ENCODE results near the gene MYO3A. TPM values are rescaled to one million over a fixed set of nuclear protein-coding genes. Genes with fewer than 3 reads are reported as not detected.

The MYO3A gene
- total RNA-seq, 4 donors from 2014 or later = 0.35 to 3.1 (median 1.9) TPM

GRCh38 chr10:25896421-25896820, 37.6 kb upstream of the MYO3A start:
- H3K27me3 ChIP-seq = no peaks in the 10 kb centered on the region
- no peaks in the 10 kb centered on the region for H3K9me3 ChIP-seq
- 26 to 41% methylated on average over 3 of the region's 3 CpGs for WGBS, 2 donors
- intact Hi-C loops (cut with DNase I) = no loop called here
- DNase-seq = no peak
- no peak overlapping the region for H3K27ac ChIP-seq
- TF ChIP-seq CTCF (IDR thresholded peaks at IDR 0.05) (no peak), POLR2A (IDR thresholded peaks at IDR 0.05) (no peak)
- H3K36me3 ChIP-seq = no peaks in the 10 kb centered on the region
- no peak overlapping the region for H3K4me3 ChIP-seq
- H3K4me1 ChIP-seq = no peaks in the 10 kb centered on the region

- H3K4me1 ChIP-seq = no peaks in the 10 kb centered on the region
- WGBS, 2 donors = 47 to 74% methylated on average over 3 of the region's 3 CpGs
- TF ChIP-seq CTCF (IDR thresholded peaks at IDR 0.05) (no peak), POLR2A (IDR thresholded peaks at IDR 0.05) (no peak)
- no peak for DNase-seq
- intact Hi-C loops (cut with DNase I) = no loop called here
- no peak overlapping the region for H3K27ac ChIP-seq
- H3K9me3 ChIP-seq = no peaks in the 10 kb centered on the region
- no peaks in the 10 kb centered on the region for H3K27me3 ChIP-seq
- no peaks in the 10 kb centered on the region for H3K36me3 ChIP-seq
- no peak overlapping the region for H3K4me3 ChIP-seq
These were observed 34.7 kb upstream of the MYO3A start for GRCh38 chr10:25899304-25899703.

GRCh38 chr10:25901199-25901598, 32.8 kb upstream of the MYO3A start:
- TF ChIP-seq CTCF (IDR thresholded peaks at IDR 0.05) = no peak
- TF ChIP-seq POLR2A (IDR thresholded peaks at IDR 0.05) = no peak
- intact Hi-C loops (cut with DNase I) = no loop called here

GRCh38 chr10:25902002-25902401, 32.0 kb upstream of the MYO3A start:
- TF ChIP-seq POLR2A (IDR thresholded peaks at IDR 0.05) (no peak), CTCF (IDR thresholded peaks at IDR 0.05) (no peak)
- Histone ChIP-seq H3K4me3 (no peak overlapping the region), H3K36me3 (no peaks in the 10 kb centered on the region), H3K27me3 (no peaks in the 10 kb centered on the region), H3K4me1 (no peaks in the 10 kb centered on the region), H3K9me3 (no peaks in the 10 kb centered on the region), H3K27ac (no peak overlapping the region)
- 53 to 68% methylated on average over 5 of the region's 5 CpGs for WGBS, 2 donors
- DNase-seq = no peak
- intact Hi-C loops (cut with DNase I) = no loop called here

More at GRCh38 chr10:25901199-25901598, 32.8 kb upstream of the MYO3A start:
- DNase-seq = no peak
- no peaks in the 10 kb centered on the region for H3K27me3 ChIP-seq
- H3K4me3 ChIP-seq = no peak overlapping the region
- H3K27ac ChIP-seq = no peak overlapping the region
- whole genome bisulfite sequencing, 2 donors = 89 to 90% methylated on average over 4 of the region's 4 CpGs
- H3K9me3 ChIP-seq = no peaks in the 10 kb centered on the region
- H3K36me3 ChIP-seq = no peaks in the 10 kb centered on the region
- no peaks in the 10 kb centered on the region for H3K4me1 ChIP-seq

- Histone ChIP-seq H3K4me1 (no peaks in the 10 kb centered on the region), H3K4me3 (no peak overlapping the region), H3K9me3 (no peaks in the 10 kb centered on the region), H3K27me3 (no peaks in the 10 kb centered on the region), H3K36me3 (no peaks in the 10 kb centered on the region), H3K27ac (no peak overlapping the region)
- intact Hi-C loops (cut with DNase I) = no loop called here
- no peak for TF ChIP-seq CTCF (IDR thresholded peaks at IDR 0.05)
- TF ChIP-seq POLR2A (IDR thresholded peaks at IDR 0.05) = no peak
- WGBS, 2 donors = 54 to 58% methylated on average over 4 of the region's 4 CpGs
- no peak for DNase-seq
These were observed 26.8 kb upstream of the MYO3A start for GRCh38 chr10:25907261-25907660.

Data from esophagus squamous epithelium (tissue), 5 donors.